NCI-H2107 treated with DMSO at 0.1 percent for 48 hours (cell line): ENCODE results near the gene CRLF1.

Source experiments
- DNase-seq: peaks from one replicate; lab custom pipeline; 2025; ENCODE audit not compliant: unreplicated experiment; lab: John Stamatoyannopoulos, UW

The CRLF1 gene

GRCh38 chr19:18636183-18636968, 29.8 kb upstream of the CRLF1 start:
- DNase-seq = peak; percentile 86

GRCh38 chr19:18635831-18636182, 29.2 kb upstream of the CRLF1 start:
- no peak for DNase-seq

- peak; percentile 54 for DNase-seq
Measured at GRCh38 chr19:18634612-18635297, 28.2 kb upstream of the CRLF1 start.

GRCh38 chr19:18633321-18633720, 26.7 kb upstream of the CRLF1 start:
- DNase-seq = peak; percentile 16

- DNase-seq = no peak
Measured at GRCh38 chr19:18629166-18630088, 22.8 kb upstream of the CRLF1 start.

- DNase-seq = no peak
Measured at GRCh38 chr19:18626906-18627305, 20.3 kb upstream of the CRLF1 start.

- no peak for DNase-seq
Measured at GRCh38 chr19:18620902-18621301, 14.3 kb upstream of the CRLF1 start.

- DNase-seq = no peak
Measured at GRCh38 chr19:18620311-18620710, 13.7 kb upstream of the CRLF1 start.

GRCh38 chr19:18618236-18618635, 11.6 kb upstream of the CRLF1 start:
- DNase-seq = no peak

- no peak for DNase-seq
Measured at GRCh38 chr19:18617562-18617961, 11.0 kb upstream of the CRLF1 start.

GRCh38 chr19:18616023-18616422, 9.4 kb upstream of the CRLF1 start:
- DNase-seq = no peak

GRCh38 chr19:18613589-18614234, 7.1 kb upstream of the CRLF1 start:
- DNase-seq = no peak

- no peak for DNase-seq
Measured at GRCh38 chr19:18612772-18613588, 6.4 kb upstream of the CRLF1 start, which contains the start of gene TMEM59L. Gene TMEM59L, plus strand, starts transcription at chr19:18612870. Its CDS starts 89 bp downstream, at chr19:18612959.

- DNase-seq = no peak
Measured at GRCh38 chr19:18612051-18612771, 5.6 kb upstream of the CRLF1 start.

- DNase-seq = no peak
Measured at GRCh38 chr19:18611327-18612050, 4.9 kb upstream of the CRLF1 start.

GRCh38 chr19:18610556-18611326, 4.1 kb upstream of the CRLF1 start:
- no peak for DNase-seq

GRCh38 chr19:18610245-18610555, 3.6 kb upstream of the CRLF1 start:
- no peak for DNase-seq

- no peak for DNase-seq
Measured at GRCh38 chr19:18609717-18610051, 3.1 kb upstream of the CRLF1 start.
